A549 (cell line): ENCODE results near the gene SKAP1.

Experiments used
- ELK1 ChIP-seq: fragments of 150-350 bp; IDR thresholded peaks from 2 replicates; pipeline ENCODE4 v1.6.1; 2014; ENCODE audit warnings: low read depth, mild to moderate bottlenecking, low read length
- MAX ChIP-seq: IDR thresholded peaks from 2 replicates; pipeline ENCODE4 v1.6.1; 2012
- MYC ChIP-seq: IDR thresholded peaks from 2 replicates; pipeline ENCODE4 v1.6.1; 2012; ENCODE audit warnings: mild to moderate bottlenecking, inconsistent platforms, low read length, improper control_type of control experiment, borderline replicate concordance
- POLR2A ChIP-seq: IDR thresholded peaks from 2 replicates; pipeline ENCODE4 v1.6.1; 2012; ENCODE audit warnings: mild to moderate bottlenecking, low read length
- TF ChIP-seq, protein P1 (sequence below): fragments of 200-600 bp; sonication (generic); IDR thresholded peaks from 2 replicates; pipeline ENCODE4 v1.6.1; 2016; ENCODE audit warnings: antibody characterized with exemption, mild to moderate bottlenecking, moderate library complexity

DNA sequence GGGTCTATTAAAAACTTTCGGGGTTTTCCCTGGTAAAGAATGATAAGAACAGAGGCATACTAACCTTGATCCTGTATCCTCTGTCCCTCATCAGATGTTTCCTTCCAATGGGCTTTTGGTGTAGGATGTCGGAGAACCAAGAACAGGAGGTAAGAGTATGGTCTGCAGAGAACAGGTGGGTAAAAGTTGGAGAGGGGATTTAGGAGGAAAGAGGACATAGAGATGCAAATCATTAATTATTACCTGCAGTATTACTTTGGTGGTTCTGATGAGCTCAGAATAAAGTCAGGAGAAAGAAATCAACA is 318.1 kb downstream of the SKAP1 start:
- no peak for TF ChIP-seq POLR2A
- TF ChIP-seq MYC: no peak
- no peak for TF ChIP-seq ELK1
- TF ChIP-seq, protein P1, sequence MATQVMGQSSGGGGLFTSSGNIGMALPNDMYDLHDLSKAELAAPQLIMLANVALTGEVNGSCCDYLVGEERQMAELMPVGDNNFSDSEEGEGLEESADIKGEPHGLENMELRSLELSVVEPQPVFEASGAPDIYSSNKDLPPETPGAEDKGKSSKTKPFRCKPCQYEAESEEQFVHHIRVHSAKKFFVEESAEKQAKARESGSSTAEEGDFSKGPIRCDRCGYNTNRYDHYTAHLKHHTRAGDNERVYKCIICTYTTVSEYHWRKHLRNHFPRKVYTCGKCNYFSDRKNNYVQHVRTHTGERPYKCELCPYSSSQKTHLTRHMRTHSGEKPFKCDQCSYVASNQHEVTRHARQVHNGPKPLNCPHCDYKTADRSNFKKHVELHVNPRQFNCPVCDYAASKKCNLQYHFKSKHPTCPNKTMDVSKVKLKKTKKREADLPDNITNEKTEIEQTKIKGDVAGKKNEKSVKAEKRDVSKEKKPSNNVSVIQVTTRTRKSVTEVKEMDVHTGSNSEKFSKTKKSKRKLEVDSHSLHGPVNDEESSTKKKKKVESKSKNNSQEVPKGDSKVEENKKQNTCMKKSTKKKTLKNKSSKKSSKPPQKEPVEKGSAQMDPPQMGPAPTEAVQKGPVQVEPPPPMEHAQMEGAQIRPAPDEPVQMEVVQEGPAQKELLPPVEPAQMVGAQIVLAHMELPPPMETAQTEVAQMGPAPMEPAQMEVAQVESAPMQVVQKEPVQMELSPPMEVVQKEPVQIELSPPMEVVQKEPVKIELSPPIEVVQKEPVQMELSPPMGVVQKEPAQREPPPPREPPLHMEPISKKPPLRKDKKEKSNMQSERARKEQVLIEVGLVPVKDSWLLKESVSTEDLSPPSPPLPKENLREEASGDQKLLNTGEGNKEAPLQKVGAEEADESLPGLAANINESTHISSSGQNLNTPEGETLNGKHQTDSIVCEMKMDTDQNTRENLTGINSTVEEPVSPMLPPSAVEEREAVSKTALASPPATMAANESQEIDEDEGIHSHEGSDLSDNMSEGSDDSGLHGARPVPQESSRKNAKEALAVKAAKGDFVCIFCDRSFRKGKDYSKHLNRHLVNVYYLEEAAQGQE: no peak
- no peak for TF ChIP-seq MAX
